ENCODE measurements around the gene CIDEB. TPM values are rescaled to one million over a fixed set of nuclear protein-coding genes. Genes with fewer than 3 reads are reported as not detected.

CIDEB gene
- total RNA-seq, 1 donor from 2014 or later: 3.9 TPM

DNA sequence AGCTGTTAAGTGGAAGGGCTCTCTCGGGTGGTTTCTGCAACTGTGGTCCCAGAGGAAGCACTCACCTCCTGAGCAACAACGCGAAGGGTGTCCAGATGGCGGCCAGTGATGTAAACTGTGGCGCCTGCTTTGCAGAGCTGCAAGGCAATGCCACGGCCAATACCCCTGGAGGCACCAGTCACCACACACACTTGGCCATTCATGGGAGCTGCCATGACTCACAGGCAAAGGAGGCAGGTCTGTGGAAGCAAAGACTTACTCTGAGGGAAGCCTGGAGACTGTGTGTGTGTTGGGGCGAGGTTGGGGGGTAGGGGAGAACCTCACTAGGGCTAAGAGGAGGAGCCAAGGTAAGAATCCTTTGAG is 8.9 kb downstream of the CIDEB start:
- Histone ChIP-seq H3K36me3 (ENCODE audit: control insufficient read depth, insufficient read depth, low read length) (peaks cover 25% of the 10 kb centered on the region), H3K27me3 (ENCODE audit: control insufficient read depth, insufficient read depth, low read length) (no peaks in the 10 kb centered on the region), H3K4me3 (ENCODE audit: low read depth, low read length) (peak overlapping the region; percentile 73)
- FAIRE-seq: no peak
- TF ChIP-seq, protein P1, sequence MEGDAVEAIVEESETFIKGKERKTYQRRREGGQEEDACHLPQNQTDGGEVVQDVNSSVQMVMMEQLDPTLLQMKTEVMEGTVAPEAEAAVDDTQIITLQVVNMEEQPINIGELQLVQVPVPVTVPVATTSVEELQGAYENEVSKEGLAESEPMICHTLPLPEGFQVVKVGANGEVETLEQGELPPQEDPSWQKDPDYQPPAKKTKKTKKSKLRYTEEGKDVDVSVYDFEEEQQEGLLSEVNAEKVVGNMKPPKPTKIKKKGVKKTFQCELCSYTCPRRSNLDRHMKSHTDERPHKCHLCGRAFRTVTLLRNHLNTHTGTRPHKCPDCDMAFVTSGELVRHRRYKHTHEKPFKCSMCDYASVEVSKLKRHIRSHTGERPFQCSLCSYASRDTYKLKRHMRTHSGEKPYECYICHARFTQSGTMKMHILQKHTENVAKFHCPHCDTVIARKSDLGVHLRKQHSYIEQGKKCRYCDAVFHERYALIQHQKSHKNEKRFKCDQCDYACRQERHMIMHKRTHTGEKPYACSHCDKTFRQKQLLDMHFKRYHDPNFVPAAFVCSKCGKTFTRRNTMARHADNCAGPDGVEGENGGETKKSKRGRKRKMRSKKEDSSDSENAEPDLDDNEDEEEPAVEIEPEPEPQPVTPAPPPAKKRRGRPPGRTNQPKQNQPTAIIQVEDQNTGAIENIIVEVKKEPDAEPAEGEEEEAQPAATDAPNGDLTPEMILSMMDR (IDR thresholded peaks at IDR 0.05; ENCODE audit: insufficient read depth, low read length, severe bottlenecking): no peak
- peak; percentile 92 for DNase-seq (ENCODE audit: low read depth)

DNA sequence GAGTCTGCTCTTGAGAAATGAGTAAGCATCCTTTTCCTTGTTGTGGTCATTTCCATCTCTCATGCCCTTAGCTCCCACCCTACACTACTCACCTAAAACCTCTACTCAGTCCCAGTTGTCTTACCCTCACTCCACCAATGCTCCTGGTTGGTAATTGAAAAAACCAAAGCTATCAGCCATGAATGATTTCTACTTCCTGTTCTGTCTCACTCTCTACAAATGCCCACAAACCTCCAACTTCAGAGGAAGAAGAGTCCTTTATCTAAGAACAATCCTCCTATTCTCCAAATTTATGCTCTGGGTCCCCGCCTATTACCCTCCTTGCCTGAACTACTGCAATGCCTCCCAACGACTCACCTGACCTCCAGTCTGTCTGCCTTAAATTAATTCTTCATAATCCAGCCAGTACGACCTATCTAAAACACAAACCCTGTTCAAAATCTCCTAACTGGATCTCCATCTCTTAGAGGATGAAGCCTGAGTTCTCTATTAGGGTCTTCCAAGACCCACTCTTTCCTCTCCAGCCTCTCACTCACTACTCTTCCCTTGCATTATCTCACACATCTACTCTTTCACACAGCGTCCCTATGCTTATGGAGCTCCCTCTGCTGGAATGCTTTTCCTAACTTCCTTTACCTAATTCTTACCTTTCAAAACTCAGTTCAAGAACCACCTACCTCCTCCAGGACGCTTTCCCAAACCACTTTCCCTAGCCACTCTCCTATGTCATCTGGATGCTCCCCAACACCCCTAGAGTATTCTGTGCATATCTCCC is 10.4 kb downstream of the CIDEB start:
- H3K27me3 ChIP-seq (ENCODE audit: control insufficient read depth, insufficient read depth, low read length): no peaks in the 10 kb centered on the region
- DNase-seq (ENCODE audit: low read depth) (peak; percentile 72), FAIRE-seq (no peak)
- H3K4me3 ChIP-seq (ENCODE audit: low read depth, low read length): no peak overlapping the region
- H3K36me3 ChIP-seq (ENCODE audit: control insufficient read depth, insufficient read depth, low read length): peaks cover 22% of the 10 kb centered on the region
- TF ChIP-seq, protein P1 (IDR thresholded peaks at IDR 0.05; ENCODE audit: insufficient read depth, low read length, severe bottlenecking): peak; percentile 77

DNA sequence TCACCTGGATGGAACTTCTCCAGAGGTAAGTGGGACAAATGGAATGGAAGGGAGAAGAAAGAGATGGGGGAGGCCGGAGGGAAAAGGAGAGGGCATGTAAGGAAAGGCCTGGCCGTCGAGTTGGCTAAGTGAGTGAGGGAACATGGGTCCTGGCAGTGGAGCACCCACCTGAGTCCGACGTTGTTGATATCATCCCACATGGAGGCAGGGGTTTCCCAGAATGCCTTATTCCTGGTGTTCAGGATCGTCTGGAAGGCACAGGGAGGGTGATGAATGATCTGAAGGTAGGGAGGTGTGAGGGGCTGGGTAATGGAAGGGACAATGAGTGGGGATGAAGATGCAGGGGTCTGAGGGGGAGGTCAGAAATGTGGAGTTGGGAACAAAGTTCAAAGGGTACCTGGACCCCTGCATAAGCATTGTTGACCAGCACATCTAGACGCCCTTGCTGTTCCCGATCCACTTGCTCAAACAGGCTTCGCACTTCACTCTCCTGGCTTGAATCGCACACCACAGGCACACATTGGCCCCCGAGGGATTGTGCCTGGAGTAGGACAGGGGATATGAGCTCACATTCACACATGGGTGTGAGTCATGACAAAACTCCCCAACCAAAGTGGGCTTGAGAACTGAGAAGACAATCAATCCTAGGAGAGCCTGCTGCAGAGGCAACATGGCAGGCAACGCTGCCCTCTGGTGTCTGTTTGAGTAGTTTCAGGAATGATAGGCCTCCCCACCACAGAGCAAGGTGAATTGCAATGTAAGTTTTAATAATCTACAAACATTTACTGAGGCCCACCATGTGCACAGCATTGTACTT is 11.2 kb downstream of the CIDEB start:
- Histone ChIP-seq H3K4me3 (ENCODE audit: low read depth, low read length) (no peak overlapping the region), H3K27me3 (ENCODE audit: control insufficient read depth, insufficient read depth, low read length) (no peaks in the 10 kb centered on the region), H3K36me3 (ENCODE audit: control insufficient read depth, insufficient read depth, low read length) (peaks cover 24% of the 10 kb centered on the region)
- FAIRE-seq (peak; percentile 55), DNase-seq (ENCODE audit: low read depth) (peak; percentile 94)
- TF ChIP-seq, protein P1 (IDR thresholded peaks at IDR 0.05; ENCODE audit: insufficient read depth, low read length, severe bottlenecking): peak; percentile 75

DNA sequence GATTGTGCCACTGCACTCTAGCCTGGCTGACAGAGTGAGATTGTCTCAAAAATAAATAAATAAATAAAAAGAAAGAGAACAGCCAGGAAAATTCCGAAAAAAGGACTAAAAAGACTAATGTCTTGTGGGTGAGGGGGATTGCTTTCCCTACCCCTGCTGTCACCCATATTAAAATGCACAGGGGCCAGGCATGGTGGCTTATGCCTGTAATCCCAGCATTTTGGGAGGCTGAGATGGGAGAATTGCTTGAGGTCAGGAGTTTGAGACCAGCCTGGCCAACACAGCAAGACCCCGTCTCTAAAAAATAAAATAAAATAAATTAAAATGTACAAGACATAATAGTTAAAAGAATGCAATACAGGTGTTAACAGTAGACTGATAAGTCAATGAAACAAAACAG is 14.3 kb downstream of the CIDEB start:
- H3K36me3 ChIP-seq (ENCODE audit: control insufficient read depth, insufficient read depth, low read length): peaks cover 36% of the 10 kb centered on the region
- FAIRE-seq (no peak), DNase-seq (ENCODE audit: low read depth) (no peak)
- H3K27me3 ChIP-seq (ENCODE audit: control insufficient read depth, insufficient read depth, low read length): no peaks in the 10 kb centered on the region
- H3K4me3 ChIP-seq (ENCODE audit: low read depth, low read length): no peak overlapping the region
- TF ChIP-seq, protein P1 (IDR thresholded peaks at IDR 0.05; ENCODE audit: insufficient read depth, low read length, severe bottlenecking): no peak

DNA sequence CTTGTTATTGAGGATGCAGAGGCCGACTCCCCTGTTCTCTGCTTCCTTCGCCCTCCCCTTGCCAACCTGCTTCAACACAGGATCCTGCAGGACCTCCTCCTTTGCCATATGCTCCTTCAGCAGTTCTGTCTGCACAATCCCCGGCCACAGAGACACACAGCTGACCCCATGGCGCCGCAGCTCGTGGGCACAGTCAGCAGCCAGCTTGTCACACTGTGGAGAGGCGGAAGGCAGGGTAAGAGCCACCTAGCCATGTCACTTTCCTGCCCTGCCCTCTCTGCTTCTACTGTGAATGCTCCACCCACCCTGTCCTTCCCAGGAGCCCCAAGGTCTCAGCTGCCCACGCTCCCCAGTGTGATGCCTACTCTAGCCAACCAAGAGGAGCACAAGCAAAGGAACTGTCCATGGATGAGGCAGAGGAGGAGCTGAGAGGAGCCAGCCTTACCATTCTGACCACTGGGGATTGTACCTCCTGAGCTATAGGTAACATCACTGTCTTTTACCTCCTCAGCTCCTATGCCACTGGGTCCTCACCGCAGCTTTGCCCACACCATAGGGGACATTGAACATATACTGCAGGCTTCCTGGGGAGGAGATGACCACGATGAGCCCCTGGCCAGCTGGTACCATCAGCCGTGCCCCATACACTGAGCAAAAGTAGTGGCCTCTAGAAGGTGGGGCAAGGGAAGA is 15.5 kb downstream of the CIDEB start:
- Histone ChIP-seq H3K4me3 (ENCODE audit: low read depth, low read length) (no peak overlapping the region), H3K36me3 (ENCODE audit: control insufficient read depth, insufficient read depth, low read length) (peaks cover 36% of the 10 kb centered on the region), H3K27me3 (ENCODE audit: control insufficient read depth, insufficient read depth, low read length) (no peaks in the 10 kb centered on the region)
- TF ChIP-seq, protein P1 (IDR thresholded peaks at IDR 0.05; ENCODE audit: insufficient read depth, low read length, severe bottlenecking): no peak
- FAIRE-seq: no peak
- DNase-seq (ENCODE audit: low read depth): no peak
